H9 (cell line): ENCODE data around the gene DOK6. TPM values are rescaled to one million over a fixed set of nuclear protein-coding genes. Genes with fewer than 3 reads are reported as not detected.

Experiments used
- DNase-seq: peaks from one replicate; pipeline ENCODE4 v3.0.0-alpha.2; 2017
- H2AFZ ChIP-seq: one replicate; pipeline ENCODE4 v1.6.1; 2013; ENCODE audit warnings: mild to moderate bottlenecking, low read length, control low read depth, moderate library complexity
- H2AK5ac ChIP-seq: 2 replicates; pipeline ENCODE4 v1.6.1; 2013; ENCODE audit warnings: low read length, control low read depth, mixed read lengths; ENCODE audit not compliant: insufficient read length
- H2BK120ac ChIP-seq: one replicate; pipeline ENCODE4 v1.6.1; 2013; ENCODE audit warnings: low read depth, mild to moderate bottlenecking, low read length, control low read depth, inconsistent platforms; ENCODE audit not compliant: poor library complexity, severe bottlenecking
- H2BK12ac ChIP-seq: 2 replicates; pipeline ENCODE4 v1.6.1; 2013; ENCODE audit warnings: low read length, control low read depth, mixed read lengths, low read depth; ENCODE audit not compliant: insufficient read length
- H2BK15ac ChIP-seq: 2 replicates; pipeline ENCODE4 v1.6.1; 2013; ENCODE audit warnings: low read depth, low read length, control low read depth
- H2BK20ac ChIP-seq: one replicate; pipeline ENCODE4 v1.6.1; 2013; ENCODE audit warnings: low read depth, mild to moderate bottlenecking, low read length, control low read depth, inconsistent platforms; ENCODE audit not compliant: poor library complexity, severe bottlenecking
- H2BK5ac ChIP-seq: 2 replicates; pipeline ENCODE4 v1.6.1; 2013; ENCODE audit warnings: low read length, control low read depth, mixed read lengths; ENCODE audit not compliant: insufficient read length
- H3K14ac ChIP-seq: 2 replicates; pipeline ENCODE4 v1.6.1; 2013; ENCODE audit warnings: low read length, control low read depth; ENCODE audit not compliant: insufficient read depth
- H3K18ac ChIP-seq: 2 replicates; pipeline ENCODE4 v1.6.1; 2013; ENCODE audit warnings: low read depth, mild to moderate bottlenecking, mixed read lengths, low read length, control low read depth; ENCODE audit not compliant: insufficient read length
- H3K23ac ChIP-seq: 2 replicates; pipeline ENCODE4 v1.6.1; 2013; ENCODE audit warnings: low read length, control low read depth, mixed read lengths, low read depth; ENCODE audit not compliant: insufficient read length
- H3K23me2 ChIP-seq: 2 replicates; pipeline ENCODE4 v1.6.1; 2013; ENCODE audit warnings: low read depth, mild to moderate bottlenecking, mixed read lengths, low read length, control low read depth; ENCODE audit not compliant: insufficient read length, poor library complexity, severe bottlenecking
- H3K27ac ChIP-seq: 2 replicates; pipeline ENCODE4 v1.5.1; 2013; ENCODE audit warnings: low read length, control low read depth, mixed read lengths, low read depth; ENCODE audit not compliant: insufficient read length
- H3K27me3 ChIP-seq: 2 replicates; pipeline ENCODE4 v1.6.1; 2013; ENCODE audit warnings: low read length, control low read depth, inconsistent platforms; ENCODE audit not compliant: insufficient read depth
- H3K4ac ChIP-seq: 2 replicates; pipeline ENCODE4 v1.6.1; 2013; ENCODE audit warnings: low read depth, mild to moderate bottlenecking, control low read depth, inconsistent platforms, low read length, moderate library complexity
- H3K4me1 ChIP-seq: 2 replicates; pipeline ENCODE4 v1.6.1; 2013; ENCODE audit warnings: low read length, control low read depth, inconsistent platforms; ENCODE audit not compliant: insufficient read depth
- H3K4me2 ChIP-seq: 2 replicates; pipeline ENCODE4 v1.6.1; 2013; ENCODE audit warnings: low read length, control low read depth, mixed read lengths; ENCODE audit not compliant: insufficient read length, insufficient read depth
- H3K56ac ChIP-seq: 2 replicates; pipeline ENCODE4 v1.6.1; 2013; ENCODE audit warnings: low read depth, mild to moderate bottlenecking, mixed read lengths, low read length, control low read depth; ENCODE audit not compliant: insufficient read length
- H3K79me1 ChIP-seq: 2 replicates; pipeline ENCODE4 v1.6.1; 2013; ENCODE audit warnings: low read depth, mild to moderate bottlenecking, moderate library complexity, low read length, control low read depth, inconsistent platforms; ENCODE audit not compliant: insufficient read depth, poor library complexity, severe bottlenecking
- H3K79me2 ChIP-seq: 2 replicates; pipeline ENCODE4 v1.6.1; 2013; ENCODE audit warnings: low read length, control low read depth, inconsistent platforms; ENCODE audit not compliant: insufficient read depth
- H3K9ac ChIP-seq: 2 replicates; pipeline ENCODE4 v1.6.1; 2013; ENCODE audit warnings: low read length, control low read depth, mixed read lengths; ENCODE audit not compliant: insufficient read length; ENCODE audit errors: extremely low read depth
- H3K9me3 ChIP-seq: one replicate; pipeline ENCODE4 v1.6.1; 2013; ENCODE audit warnings: low read depth, low read length, inconsistent platforms; ENCODE audit not compliant: control insufficient read depth
- H3T11ph ChIP-seq: one replicate; pipeline ENCODE4 v1.6.1; 2013; ENCODE audit warnings: mild to moderate bottlenecking, low read length, control low read depth, inconsistent platforms
- H4K20me1 ChIP-seq: one replicate; pipeline ENCODE4 v1.6.1; 2013; ENCODE audit not compliant: control insufficient read depth, insufficient read length, insufficient read depth
- H4K5ac ChIP-seq: 2 replicates; pipeline ENCODE4 v1.6.1; 2013; ENCODE audit warnings: low read depth, mild to moderate bottlenecking, mixed read lengths, low read length, control low read depth; ENCODE audit not compliant: insufficient read length
- H4K8ac ChIP-seq: replicated peaks from 2 replicates; pipeline ENCODE4 v1.6.1; 2013; ENCODE audit warnings: low read length, control low read depth, mixed read lengths, low read depth; ENCODE audit not compliant: insufficient read length
- H4K91ac ChIP-seq: 2 replicates; pipeline ENCODE4 v1.6.1; 2013; ENCODE audit warnings: low read depth, mild to moderate bottlenecking, moderate library complexity, mixed read lengths, low read length, control low read depth; ENCODE audit not compliant: insufficient read length
- H3K27ac Mint-ChIP-seq, 3 experiments: 2 replicates in 2 of 3; 3 replicates in 1 of 3; pipeline ENCODE4 v1.8.0; 2020 to 2021; ENCODE audit warnings: mixed read lengths in 3 of 3, mild to moderate bottlenecking in 1 of 3, moderate library complexity in 1 of 3
- H3K27me3 Mint-ChIP-seq: 2 replicates; pipeline ENCODE4 v1.8.0; 2021; ENCODE audit warnings: low read depth, mild to moderate bottlenecking, moderate library complexity, mixed read lengths
- H3K36me3 Mint-ChIP-seq, 3 experiments: 2 replicates in 2 of 3; 3 replicates in 1 of 3; pipeline ENCODE4 v1.8.0; 2020 to 2021; ENCODE audit warnings: low read depth in 3 of 3, mixed read lengths in 3 of 3; ENCODE audit not compliant: insufficient read depth in 1 of 3
- H3K4me1 Mint-ChIP-seq, 2 experiments: 2 replicates each; pipeline ENCODE4 v1.8.0; 2020; ENCODE audit warnings: mixed read lengths in 2 of 2
- H3K4me3 Mint-ChIP-seq, 2 experiments: 2 replicates in 1 of 2; 3 replicates in 1 of 2; pipeline ENCODE4 v1.8.0; 2020 to 2021; ENCODE audit warnings: mild to moderate bottlenecking in 2 of 2, mixed read lengths in 2 of 2, moderate library complexity in 1 of 2
- H3K9me3 Mint-ChIP-seq, 2 experiments: 2 replicates in 1 of 2; 3 replicates in 1 of 2; pipeline ENCODE4 v1.8.0; 2020; ENCODE audit warnings: mild to moderate bottlenecking in 2 of 2, mixed read lengths in 2 of 2, moderate library complexity in 1 of 2
- WGBS: extraction: QIAGEN DNeasy Blood & Tissue Kit; methylation state at CpG from one replicate; pipeline ENCODE4 v1.1.7; 2013; ENCODE audit warnings: missing lambda C conversion rate, low lambda C conversion rate, mixed read lengths; ENCODE audit not compliant: insufficient read length; ENCODE audit errors: extremely low coverage; 5-methylcytosine and 5-hydroxymethylcytosine counted together
- total RNA-seq: library from RNA; stranded (reverse); gene quantifications from 2 replicates; pipeline ENCODE4 v1.2.1, GENCODE V29; 2021
- TF ChIP-seq, protein P1 (sequence below): fragments of 200-600 bp; sonication (generic); conservative IDR thresholded peaks from 3 replicates; pipeline ENCODE4 v1.8.0; 2021; ENCODE audit warnings: antibody characterized with exemption, mild to moderate bottlenecking

DOK6 gene
- total RNA-seq, 1 experiment from 2014 or later: 0.20 TPM

GRCh38 chr18:69697689-69698088 lies 297.0 kb downstream of the DOK6 start:
- no peaks in the 10 kb centered on the region for H3K4me1 ChIP-seq
- no peak overlapping the region for H2BK15ac ChIP-seq
- H2BK20ac ChIP-seq: no peak overlapping the region
- H3K23ac ChIP-seq: no peak overlapping the region
- H3K56ac ChIP-seq: no peak overlapping the region
- Mint-ChIP-seq H3K4me1 (no peaks in the 10 kb centered on the region), H3K9me3 (peaks cover 2 to 3% of the 10 kb centered on the region in 2 experiments; a peak in 3 of 5 replicates), H3K36me3 (no peaks in the 10 kb centered on the region; a peak in 1 of 7 replicates), H3K27ac (no peak overlapping the region), H3K27me3 (peaks cover 7% of the 10 kb centered on the region), H3K4me3 (no peak overlapping the region)
- H3K27ac ChIP-seq: no peak overlapping the region
- no peak overlapping the region for H4K91ac ChIP-seq
- H2BK5ac ChIP-seq: no peak overlapping the region
- H3T11ph ChIP-seq: no peak overlapping the region
- TF ChIP-seq, protein P1, sequence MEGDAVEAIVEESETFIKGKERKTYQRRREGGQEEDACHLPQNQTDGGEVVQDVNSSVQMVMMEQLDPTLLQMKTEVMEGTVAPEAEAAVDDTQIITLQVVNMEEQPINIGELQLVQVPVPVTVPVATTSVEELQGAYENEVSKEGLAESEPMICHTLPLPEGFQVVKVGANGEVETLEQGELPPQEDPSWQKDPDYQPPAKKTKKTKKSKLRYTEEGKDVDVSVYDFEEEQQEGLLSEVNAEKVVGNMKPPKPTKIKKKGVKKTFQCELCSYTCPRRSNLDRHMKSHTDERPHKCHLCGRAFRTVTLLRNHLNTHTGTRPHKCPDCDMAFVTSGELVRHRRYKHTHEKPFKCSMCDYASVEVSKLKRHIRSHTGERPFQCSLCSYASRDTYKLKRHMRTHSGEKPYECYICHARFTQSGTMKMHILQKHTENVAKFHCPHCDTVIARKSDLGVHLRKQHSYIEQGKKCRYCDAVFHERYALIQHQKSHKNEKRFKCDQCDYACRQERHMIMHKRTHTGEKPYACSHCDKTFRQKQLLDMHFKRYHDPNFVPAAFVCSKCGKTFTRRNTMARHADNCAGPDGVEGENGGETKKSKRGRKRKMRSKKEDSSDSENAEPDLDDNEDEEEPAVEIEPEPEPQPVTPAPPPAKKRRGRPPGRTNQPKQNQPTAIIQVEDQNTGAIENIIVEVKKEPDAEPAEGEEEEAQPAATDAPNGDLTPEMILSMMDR: no peak
- no peak overlapping the region for H3K9ac ChIP-seq
- no peak overlapping the region for H4K8ac ChIP-seq
- WGBS: no CpG with 5 or more reads among the region's 3 CpGs
- H4K20me1 ChIP-seq: no peaks in the 10 kb centered on the region
- H3K4me2 ChIP-seq: no peak overlapping the region
- H2AK5ac ChIP-seq: no peak overlapping the region
- no peaks in the 10 kb centered on the region for H3K79me1 ChIP-seq
- H3K9me3 ChIP-seq: no peaks in the 10 kb centered on the region
- H2AFZ ChIP-seq: no peak overlapping the region
- H2BK12ac ChIP-seq: no peak overlapping the region
- H3K14ac ChIP-seq: no peak overlapping the region
- H3K23me2 ChIP-seq: no peaks in the 10 kb centered on the region
- no peak overlapping the region for H2BK120ac ChIP-seq
- no peak overlapping the region for H3K18ac ChIP-seq
- H3K4ac ChIP-seq: no peak overlapping the region
- H3K79me2 ChIP-seq: no peaks in the 10 kb centered on the region
- DNase-seq: no peak
- no peaks in the 10 kb centered on the region for H3K27me3 ChIP-seq
- H4K5ac ChIP-seq: no peak overlapping the region
